Measurements from ENCODE around the gene TBC1D8. TPM values are rescaled to one million over a fixed set of nuclear protein-coding genes. Genes with fewer than 3 reads are reported as not detected.

The TBC1D8 gene
- total and polyA plus RNA-seq, 2 of the 13 experiments (the other 11 are each of a cell fraction or from before 2014, with no cell fraction given), result 45.1 to 95.4 TPM

DNA sequence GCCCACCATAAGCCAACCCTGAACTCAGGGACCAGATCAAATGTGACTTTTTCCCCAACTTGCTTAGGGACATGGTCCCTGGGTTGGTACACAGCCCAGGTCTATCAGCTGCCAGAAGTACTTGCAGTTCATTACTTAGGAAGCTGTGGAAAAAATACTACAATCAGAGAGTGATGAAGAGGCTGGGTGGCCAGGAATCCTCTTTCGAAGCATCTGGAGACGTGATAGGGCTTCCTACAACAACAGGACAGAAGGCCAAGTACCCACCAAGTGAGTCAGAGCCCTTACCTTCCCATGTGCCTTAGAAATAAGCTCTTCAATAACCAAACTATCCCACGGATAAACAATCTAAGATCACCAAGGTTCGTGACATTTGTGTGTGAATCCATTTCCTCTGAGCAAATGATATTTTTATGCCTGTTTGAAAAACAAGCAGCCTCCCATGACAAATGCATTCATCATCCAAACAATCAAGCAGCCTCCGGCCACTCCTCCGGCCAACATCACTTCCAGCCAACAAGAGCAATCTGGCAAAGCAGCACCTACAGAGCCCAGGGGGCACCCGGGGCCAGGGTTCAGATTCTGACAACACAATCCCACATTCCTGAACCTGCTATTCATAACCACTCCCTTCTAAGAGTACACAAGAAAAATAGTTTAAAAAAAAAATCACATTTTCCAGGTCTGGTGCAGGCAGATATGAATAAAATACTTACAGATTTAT, 26.4 kb downstream of the TBC1D8 start (continued):
- TF ChIP-seq GRHL1 (CRISPR knock-in tag; conservative IDR thresholded peaks at IDR 0.05), result no peak
- TF ChIP-seq EP300 (IDR thresholded peaks at IDR 0.05; ENCODE audit: low read depth in 2 of 2, low read length in 2 of 2), result peak in 1 of 2 experiments; percentile 93; a peak in 2 of 4 replicates
- peak; percentile 76; the same call in 1 of the 2 replicates for TF ChIP-seq EP300 (CRISPR knock-in tag; IDR thresholded peaks at IDR 0.05; ENCODE audit: borderline replicate concordance)
- peak; percentile 71; the same call in 1 of the 2 replicates for TF ChIP-seq NCOR1 (IDR thresholded peaks at IDR 0.05; ENCODE audit: borderline replicate concordance, low read length)
- TF ChIP-seq ZNF816 (CRISPR knock-in tag; IDR thresholded peaks at IDR 0.05; ENCODE audit: borderline replicate concordance), result no peak
- no peak for TF ChIP-seq ZNF124 (CRISPR knock-in tag; IDR thresholded peaks at IDR 0.05)
- TF ChIP-seq HDAC2 (CRISPR knock-in tag; IDR thresholded peaks at IDR 0.05), result peak; percentile 86
- TF ChIP-seq FOXJ3 (CRISPR knock-in tag; IDR thresholded peaks at IDR 0.05; ENCODE audit: borderline replicate concordance), result peak; percentile 56; the same call in 1 of the 2 replicates
- no peak for TF ChIP-seq ZFP91 (CRISPR knock-in tag; IDR thresholded peaks at IDR 0.05; ENCODE audit: borderline replicate concordance)
- no peak for TF ChIP-seq IKZF1 (IDR thresholded peaks at IDR 0.05)
- no peak for TF ChIP-seq STAT5B (CRISPR knock-in tag; IDR thresholded peaks at IDR 0.05)
- TF ChIP-seq RORA (CRISPR knock-in tag; IDR thresholded peaks at IDR 0.05), result no peak
- TF ChIP-seq NR1H2 (CRISPR knock-in tag; IDR thresholded peaks at IDR 0.05; ENCODE audit: borderline replicate concordance, low read depth), result no peak
- TF ChIP-seq NFIC (IDR thresholded peaks at IDR 0.05; ENCODE audit: low read length), result peak; percentile 31; the same call in 1 of the 2 replicates
- TF ChIP-seq ZNF629 (CRISPR knock-in tag; conservative IDR thresholded peaks at IDR 0.05), result no peak
- peak; percentile 19; the same call in 1 of the 2 replicates for TF ChIP-seq KMT2B (CRISPR knock-in tag; IDR thresholded peaks at IDR 0.05)
- TF ChIP-seq YEATS2 (CRISPR knock-in tag; IDR thresholded peaks at IDR 0.05; ENCODE audit: borderline replicate concordance), result peak; percentile 48; the same call in 1 of the 2 replicates
- TF ChIP-seq PBX2 (CRISPR knock-in tag; IDR thresholded peaks at IDR 0.05), result no peak
- no peak for TF ChIP-seq ZNF136 (CRISPR knock-in tag; IDR thresholded peaks at IDR 0.05; ENCODE audit: low read depth)
- TF ChIP-seq ZNF432 (CRISPR knock-in tag; IDR thresholded peaks at IDR 0.05; ENCODE audit: borderline replicate concordance), result no peak
- TF ChIP-seq TBX2 (CRISPR knock-in tag; IDR thresholded peaks at IDR 0.05; ENCODE audit: borderline replicate concordance), result peak; percentile 91; the same call in 1 of the 2 replicates
- no peak; the same call in 1 of the 2 replicates for TF ChIP-seq LCORL (IDR thresholded peaks at IDR 0.05)
- peak; percentile 93 for TF ChIP-seq LCORL (CRISPR knock-in tag; IDR thresholded peaks at IDR 0.05)
- no peak for TF ChIP-seq NONO (IDR thresholded peaks at IDR 0.05)
- TF ChIP-seq NONO (CRISPR knock-in tag; conservative IDR thresholded peaks at IDR 0.05), result no peak
- no peak for TF ChIP-seq ETV6 (CRISPR knock-in tag; conservative IDR thresholded peaks at IDR 0.05)
- TF ChIP-seq RFX3 (CRISPR knock-in tag; IDR thresholded peaks at IDR 0.05), result no peak; the same call in 1 of the 2 replicates

Measured in HepG2 (cell line).